GM18861 (cell line): ENCODE results near the gene FSIP1.
"Not testable (repeated sequence)": the region's sequence is repeated elsewhere in the genome, so short reads cannot be mapped to it uniquely, and the experiment has no call there.

ENCODE experiments used
- ATAC-seq: cut with Tn5 transposase; IDR thresholded peaks from one replicate; pipeline ENCODE4 v1.9.1; 2021; ENCODE audit not compliant: unreplicated experiment

FSIP1 gene

DNA sequence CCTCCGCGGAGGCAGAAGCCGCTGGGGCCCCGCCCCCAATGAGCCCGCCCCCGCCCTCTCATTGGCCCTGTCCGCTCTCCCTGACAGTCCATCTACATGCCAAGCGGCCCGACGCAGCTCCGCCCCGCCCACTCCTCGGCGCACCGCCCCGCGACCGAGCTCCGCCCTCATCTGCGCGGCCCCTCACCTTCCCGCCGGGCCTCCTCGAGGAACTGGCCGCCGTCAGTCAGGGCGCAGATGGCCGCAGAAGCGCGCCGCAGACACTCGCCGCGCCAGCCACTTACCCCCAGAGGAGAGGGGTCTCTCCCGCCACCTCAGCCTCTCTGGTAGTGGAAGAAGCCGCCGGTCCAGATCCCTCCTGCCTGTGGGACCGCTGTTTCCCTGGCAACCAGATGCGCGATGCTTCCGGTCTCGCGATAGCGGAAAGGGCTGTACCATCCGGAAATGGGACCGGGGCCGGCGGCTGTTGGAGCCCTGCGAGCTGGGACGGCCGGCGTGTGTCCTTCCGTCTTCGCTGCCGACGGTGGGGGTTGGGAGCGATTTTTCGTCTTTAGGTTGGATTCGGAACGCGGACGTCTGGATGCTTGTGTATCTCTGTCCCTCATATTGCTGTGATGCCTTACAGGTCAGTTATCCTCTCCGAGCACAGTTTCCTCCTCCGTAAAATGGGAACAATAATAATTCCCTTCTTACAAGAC is at the start of gene FSIP1:
TSS of gene FSIP1 (minus strand) at position 401 of the 698 bp plus-strand sequence. CDS start 6,317 bp downstream, outside the sequence.
- peak; percentile 85 for ATAC-seq

DNA sequence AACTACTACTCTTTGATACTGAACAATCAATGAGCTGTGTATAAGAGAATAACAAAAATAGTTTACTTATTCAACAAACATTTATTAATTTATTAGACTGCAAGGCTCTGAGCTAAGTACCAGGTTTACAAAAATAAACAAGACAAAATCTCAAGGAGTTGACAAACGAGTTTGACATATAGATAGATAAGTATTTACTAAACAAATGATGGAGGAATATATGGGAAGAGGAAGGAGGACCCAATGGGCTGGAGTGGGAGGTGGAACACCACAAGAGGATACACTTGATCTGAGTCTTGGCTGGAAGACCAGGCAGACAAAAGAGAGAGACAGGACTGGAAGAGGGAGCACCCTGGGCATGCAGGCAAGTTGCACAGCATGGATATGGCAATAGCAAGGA is 47.5 kb upstream of the FSIP1 start:
- ATAC-seq: no peak

DNA sequence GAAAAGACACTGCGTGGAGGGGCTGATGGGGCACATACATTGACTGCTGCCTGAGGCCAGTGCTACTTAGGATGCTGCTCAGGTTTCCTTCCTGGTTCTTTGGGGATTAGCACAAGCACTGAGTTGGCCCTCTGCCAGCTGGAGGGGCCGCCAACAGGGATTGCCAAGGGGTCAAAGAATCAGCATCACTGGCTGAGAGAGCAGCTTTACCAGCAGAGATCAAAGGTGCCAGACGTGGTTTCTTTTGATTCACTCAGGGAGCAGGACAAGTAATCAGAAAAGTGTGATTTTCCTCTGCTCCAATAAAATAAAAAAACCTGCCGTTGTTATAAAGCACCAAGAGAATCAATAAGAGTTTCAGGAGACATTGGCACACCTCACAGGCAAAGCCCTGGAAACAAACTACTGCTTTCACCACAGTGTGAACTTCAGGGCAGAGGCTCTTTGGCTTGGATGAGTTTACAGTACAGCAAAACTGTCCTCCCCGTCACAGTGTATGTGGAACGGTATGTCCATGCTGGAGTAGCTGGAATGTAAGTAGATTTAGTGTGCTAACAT is 45.8 kb upstream of the FSIP1 start:
- no peak for ATAC-seq

DNA sequence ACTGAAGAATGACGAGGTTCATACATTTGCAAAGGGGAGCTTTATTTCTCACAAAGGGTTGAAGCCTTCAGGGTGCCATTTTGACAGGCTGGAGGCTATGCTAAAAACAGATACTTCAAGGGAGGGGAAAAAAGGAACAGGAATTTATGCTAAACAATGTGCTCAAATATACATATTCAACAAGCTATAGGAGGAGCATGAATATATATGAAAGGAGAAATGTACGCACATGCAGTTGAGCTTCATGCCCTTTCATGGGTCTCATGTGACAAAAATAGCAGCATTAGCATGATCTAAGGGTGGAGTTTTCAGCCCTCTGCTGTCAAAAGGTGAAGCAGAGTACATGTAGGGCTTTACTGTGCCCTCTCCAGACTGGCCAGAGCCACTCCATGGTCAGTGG is 44.3 kb upstream of the FSIP1 start:
- ATAC-seq: no peak

DNA sequence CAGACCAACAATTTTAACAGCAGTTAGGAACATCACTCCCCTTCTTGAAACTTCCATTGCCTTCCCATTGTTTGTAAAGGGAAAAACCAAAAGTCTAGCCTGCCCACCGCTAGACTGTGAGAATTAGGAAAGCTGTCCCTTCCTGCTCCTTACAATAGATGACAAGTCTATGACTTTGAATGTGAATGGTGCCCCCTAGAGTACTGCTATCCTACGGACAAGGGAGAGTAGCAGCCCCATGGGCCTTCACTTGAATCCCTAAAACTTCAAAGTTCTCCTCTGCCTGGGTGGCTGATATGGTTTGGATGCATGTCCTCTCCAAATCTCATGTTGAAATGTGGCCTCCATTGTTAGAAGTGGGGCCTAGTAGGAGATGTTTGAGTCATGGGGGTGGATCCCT is 41.0 kb upstream of the FSIP1 start:
- ATAC-seq: no peak

DNA sequence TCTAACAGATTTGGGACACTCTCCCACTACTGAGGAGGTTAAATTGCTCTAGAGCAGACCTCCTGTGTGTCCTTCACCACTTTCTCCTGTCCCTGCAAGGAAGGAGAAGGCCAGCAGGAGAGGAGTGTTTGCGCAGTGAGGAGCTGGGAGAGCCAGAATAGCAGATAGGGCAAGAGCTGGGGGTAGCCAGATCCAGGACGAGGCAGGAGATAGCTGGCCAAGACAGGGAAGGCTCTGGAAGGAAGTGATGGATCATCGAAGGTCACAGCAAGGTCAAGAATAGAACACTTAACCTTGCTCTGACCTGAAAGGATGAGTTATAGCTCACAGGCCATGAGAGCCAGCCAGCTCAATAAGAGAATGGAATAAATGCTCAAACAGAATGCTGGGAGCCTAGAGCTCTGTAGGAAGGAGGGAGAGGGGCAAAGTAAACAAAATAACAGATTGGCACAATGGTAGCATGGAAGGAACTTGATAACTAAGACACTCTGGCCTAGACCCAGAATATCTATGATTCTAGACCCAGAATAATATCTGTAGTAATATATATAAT is 37.5 kb upstream of the FSIP1 start:
- ATAC-seq: no peak

DNA sequence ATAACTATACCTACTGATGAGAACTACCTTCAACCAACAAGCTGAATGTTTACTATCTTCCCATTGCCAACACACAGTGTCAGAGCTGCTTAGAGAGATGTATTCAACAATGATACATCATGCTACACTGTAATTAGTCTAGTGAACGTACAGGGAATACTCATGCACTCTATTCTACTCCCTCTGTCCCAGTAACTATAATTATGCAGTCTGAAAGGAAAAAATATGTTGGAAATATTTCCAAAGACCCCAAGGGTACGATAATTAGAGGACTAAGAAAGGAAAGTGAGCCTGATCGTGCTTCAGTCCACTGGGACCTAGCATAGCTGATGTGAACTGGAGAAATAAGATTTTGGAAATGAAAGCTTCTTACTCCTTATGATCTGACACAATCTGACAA is 36.9 kb upstream of the FSIP1 start:
- no peak for ATAC-seq

DNA sequence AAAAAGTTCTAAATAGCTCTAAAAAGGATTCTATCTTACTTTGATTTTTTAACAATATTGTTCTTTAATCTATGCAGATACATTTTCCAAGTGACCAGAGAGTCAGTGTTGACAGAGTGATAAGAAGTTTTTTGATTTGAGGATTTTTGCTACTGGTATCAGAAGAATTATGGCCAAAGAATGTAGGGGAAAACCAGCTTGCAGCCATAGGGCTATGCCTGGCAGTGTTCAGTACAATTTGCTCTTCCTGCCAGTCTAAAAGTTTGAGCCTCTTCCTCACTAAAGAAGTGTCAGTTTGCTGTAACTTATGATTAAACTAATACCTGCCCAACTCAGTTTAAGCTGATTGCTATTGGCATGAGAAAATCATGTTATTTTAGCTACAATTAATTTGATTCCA is 35.3 kb upstream of the FSIP1 start:
- ATAC-seq: no peak

DNA sequence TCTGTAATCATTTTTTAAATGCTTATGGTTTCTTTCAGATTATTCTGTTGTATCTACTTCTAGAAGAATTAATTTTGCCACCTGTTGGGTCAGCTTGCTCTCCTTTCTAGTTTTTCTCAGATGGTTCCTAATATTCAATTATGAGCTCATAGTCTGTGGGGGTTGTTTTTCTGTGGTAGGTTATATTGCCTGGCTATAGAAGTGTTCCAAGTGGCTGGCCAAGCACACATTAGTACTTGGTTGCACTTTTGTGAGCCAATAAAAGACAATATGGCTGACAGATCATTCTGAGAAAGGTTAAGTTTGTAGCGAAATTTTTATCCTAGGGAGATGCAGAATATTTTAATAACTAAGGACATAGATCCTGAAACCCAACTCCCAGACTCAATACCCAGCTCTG is 31.8 kb upstream of the FSIP1 start:
- no peak for ATAC-seq

DNA sequence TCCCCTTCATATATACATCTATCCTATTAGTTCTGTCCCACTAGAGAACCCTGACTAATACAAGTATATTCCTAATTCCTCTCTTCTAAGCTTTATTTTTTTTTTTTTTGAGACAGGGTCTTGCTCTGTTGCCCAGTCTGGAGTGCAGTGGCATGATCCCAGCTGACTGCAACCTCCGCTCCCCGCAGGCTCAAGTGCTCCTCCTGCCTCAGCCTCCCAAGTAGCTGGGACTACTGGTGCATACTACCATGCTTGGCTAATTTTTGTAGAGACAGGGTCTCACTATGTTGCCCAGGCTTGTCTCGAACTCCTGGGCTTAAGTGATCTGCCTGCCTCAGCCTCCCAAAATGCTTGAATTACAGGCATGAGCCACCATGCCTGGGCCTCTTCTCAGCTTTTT is 30.0 kb upstream of the FSIP1 start:
- not testable (repeated sequence) for ATAC-seq

DNA sequence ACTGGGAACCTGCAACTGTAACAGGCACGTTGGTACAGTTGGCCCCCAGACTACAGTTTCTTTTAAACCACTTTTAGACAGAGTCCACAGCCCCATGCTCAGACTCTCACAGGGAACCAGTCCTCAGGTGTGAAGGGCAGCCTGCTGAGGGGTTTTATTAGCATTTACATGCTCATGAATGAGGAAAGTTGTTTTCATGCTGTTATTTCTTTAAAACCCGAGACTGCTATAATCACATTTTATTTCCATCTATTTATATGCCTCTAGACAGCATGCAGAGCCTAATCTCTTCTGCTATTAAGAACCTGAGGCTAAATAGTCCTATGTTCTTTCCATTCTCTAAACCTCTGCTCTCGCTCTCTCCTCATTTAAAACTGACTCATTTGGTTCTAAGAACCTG is 26.3 kb upstream of the FSIP1 start:
- ATAC-seq: no peak

DNA sequence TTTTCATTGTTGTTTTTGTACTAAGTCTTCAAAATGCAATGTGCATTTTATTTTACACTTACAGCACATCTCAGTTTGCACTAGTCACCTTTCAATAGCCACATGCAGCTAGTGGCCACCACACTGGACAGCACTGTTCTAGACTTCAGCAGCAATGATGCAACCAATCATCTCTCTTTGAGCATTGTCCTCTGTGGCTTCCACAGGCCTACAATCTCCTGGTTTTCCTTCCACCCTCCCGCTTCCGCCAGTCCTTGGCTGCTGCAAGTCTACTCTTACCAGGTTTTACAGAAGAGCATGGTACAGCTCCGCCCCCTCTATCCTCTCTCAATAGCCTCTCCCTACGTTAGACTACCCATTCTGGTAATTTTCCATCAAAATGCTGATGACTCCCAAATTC is 25.1 kb upstream of the FSIP1 start:
- no peak for ATAC-seq

DNA sequence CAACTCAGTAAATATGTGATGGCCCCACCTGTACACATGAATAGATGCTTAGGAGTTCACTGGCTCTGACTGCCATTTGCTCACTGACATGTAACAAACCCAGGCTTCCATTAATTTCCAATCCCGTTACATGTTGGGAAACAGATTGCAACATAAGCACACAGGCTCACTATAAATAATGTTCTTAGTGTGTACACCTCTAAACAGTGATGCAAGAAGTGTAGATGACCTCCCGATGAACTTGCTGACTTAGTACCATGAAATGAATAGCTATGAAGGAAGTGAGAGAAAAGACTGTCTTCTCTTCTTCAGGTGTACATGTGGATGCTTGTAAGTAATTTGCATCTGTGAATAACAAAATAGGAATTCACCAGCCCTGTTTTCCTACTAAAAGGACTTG is 21.4 kb upstream of the FSIP1 start:
- no peak for ATAC-seq

DNA sequence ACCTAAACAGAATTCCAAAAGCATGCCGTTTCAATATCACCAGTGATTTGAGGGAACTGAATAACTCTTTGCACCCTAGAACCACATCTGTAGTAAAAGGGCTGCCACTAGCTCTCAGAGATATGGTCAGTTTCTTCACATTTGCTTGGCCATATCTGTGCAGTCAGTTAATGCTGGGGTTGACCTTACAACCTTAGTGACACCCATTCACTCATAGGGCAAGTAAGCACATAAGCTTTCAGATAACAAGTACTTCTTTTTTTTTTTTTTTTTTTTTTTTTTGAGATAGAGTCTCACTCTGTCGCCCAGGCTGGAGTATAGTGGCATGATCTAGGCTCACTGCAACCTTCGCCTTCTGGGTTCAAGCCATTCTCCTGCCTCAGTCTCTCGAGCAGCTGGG is 20.4 kb upstream of the FSIP1 start:
- no peak for ATAC-seq

DNA sequence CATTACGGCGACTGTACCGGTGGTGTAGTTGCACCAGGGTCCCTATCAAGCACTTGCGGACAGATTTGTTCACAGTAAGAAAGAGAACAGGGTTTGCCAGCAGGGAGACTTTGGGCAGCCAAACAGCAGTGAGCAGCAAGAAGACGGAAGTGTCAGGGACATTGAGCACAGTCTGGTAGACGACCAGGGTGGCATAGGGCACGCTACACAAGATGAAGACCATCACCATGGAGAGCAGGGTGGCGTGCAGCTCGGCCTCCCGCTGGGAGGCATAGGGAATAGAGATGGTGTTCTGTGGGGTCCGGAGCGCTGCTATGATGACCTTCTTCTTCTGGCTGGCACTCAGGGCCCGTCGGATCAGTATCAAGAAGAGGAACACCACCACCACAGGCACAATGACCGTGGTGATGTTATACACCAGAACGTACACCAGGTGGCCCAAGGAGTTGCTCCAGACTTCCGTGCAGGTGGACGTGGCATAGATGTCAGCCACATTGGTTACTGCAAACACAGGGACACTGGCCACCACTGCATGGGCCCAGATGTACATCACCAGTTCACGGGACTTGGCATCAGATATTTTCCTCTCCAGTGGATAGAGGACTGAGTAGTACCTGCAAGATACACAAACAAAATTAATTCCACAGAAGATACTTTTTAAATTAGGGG is 19.1 kb upstream of the FSIP1 start:
- ATAC-seq: peak; percentile 63

DNA sequence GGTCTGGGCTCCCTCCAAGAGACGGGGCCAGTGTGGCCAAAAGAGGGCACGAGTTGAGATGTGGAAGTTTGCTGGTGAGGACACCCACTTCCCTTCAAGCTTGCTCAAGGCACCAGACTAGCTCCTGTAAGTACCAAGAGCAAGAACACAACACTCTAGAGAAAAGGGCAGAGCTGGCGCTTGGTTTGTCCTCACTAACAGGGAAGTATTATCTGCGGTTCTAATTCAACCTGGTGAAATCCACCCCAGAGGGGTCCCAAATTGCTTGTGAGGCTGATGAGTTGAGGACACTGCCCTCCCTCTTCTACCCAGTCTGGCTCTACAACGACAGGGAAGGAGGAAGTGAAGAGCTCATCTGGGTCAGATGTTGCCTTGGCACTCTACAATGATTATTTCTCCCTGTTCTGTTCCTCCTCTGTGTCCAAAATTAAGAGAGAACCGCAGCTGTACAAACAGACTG is 16.9 kb upstream of the FSIP1 start:
- no peak for ATAC-seq

DNA sequence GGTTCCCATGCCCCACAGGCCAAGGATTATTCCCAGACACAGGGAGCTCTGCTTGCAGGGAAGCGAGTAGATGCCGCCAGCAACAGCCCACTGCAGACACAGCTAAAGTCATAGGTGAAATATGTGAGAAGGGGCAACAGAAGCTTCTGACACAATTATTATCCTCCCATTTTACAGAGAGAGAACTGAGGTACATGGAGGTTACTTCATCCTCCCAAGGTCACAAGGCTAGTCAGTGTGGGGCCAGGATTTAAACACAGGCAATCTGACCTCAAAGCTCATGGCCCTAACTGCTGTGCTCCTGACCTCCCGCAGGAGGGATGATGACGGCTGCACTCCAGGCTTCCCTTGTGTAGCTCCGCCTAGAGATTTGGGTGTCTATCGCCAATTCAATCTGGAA is 15.7 kb upstream of the FSIP1 start:
- no peak for ATAC-seq

DNA sequence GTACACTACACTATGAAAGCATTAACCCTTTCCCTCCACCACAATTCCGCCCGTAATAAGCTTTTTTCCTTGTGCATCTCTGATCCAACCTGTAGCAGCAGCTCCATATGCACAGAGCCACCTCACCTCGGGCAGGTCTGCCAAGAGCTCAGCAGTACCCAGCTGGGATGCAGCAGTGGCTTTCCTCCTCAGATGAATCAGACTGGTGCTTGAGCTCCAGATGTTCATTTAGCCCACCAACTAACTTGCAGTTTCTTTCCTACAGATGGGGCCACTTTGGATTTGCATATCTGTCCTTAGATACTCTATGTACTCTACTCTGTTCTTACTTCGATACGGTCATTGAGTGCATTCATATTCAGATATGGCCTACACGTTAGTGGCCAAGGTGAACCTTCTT is 14.8 kb upstream of the FSIP1 start:
- ATAC-seq: no peak

DNA sequence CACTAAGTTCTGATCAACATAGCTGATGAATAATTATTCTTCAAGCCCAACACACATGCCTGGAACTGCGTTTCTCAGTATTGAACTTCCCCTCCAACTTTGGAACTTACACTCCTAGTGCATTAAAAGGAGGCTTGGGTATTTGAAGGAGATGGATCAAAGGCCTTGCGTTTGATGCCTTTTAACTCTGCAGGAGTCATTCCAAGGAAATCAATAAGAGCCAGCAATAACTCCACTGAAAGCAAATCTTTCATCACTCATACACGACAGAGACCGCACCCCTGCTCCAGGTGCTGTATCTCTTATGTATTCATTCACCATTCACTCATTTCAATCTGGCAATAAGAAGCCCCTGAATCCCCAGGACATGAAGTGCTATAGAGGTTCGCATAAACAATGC is 14.0 kb upstream of the FSIP1 start:
- no peak for ATAC-seq

DNA sequence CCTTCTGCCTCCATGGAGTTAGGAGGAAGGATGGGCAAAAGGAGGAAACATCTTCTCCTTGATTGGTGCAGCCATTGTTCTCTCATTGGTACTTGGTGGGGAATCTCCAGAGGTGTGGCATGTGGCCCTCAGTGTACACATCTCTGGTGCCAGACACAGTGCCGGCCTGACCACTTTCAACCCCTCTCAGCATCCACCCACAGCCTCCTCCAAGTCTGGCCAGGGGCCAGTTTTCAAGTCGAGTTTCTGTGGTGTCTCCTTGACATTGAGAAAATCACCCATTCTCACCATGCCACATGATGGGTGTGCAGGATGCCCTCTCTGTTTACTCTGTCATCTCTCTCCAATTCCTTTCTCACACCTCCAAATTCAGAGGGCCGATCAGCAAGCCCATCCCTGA is 12.8 kb upstream of the FSIP1 start:
- no peak for ATAC-seq

DNA sequence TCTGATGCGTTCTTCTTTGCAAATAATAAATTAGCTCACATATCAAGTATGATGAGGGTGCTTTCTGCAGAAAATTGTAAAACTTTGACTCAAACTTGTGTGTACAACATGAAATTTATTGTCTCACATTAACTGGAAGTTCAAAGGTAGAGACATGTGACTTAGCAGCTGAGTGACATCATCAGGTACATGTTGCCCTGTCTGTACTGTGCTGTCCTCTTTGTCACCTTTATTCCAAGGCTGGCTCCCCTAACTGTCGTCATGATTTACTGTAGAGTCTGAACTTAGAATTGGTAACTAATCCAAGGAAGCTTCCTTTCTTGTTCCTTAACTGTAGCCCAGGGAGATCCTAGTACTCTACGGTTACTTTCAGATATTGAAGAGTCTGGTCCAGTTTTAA is 12.3 kb upstream of the FSIP1 start:
- ATAC-seq: no peak

DNA sequence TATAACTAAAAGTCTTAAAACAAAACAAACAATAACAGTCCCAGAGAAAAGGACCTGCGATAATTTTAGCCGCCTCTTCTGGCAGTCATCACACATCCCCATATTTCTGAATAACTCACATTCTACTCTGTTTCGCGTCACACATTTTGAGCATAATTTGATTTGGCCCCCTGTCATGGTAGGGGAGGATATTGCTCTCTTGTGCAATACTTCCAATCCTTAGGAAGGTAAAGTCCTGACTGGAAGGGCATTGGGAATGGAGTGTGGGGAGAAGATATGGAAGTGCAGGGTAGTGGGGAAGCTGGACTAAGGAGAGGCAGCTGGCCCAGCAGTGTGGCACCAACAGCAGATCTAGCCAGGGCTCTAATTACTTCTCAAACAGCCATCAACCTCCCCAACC is 11.3 kb upstream of the FSIP1 start:
- no peak for ATAC-seq
